Measurements from ENCODE around the gene PAX7.
"Not testable (repeated sequence)": the region's sequence is repeated elsewhere in the genome, so short reads cannot be mapped to it uniquely, and the experiment has no call there.

The PAX7 gene

GRCh38 chr1:18761948-18762840, 131.5 kb downstream of the PAX7 start:
- no peak for DNase-seq (ENCODE audit: low spot score in 2 of 2)
- H3K4me1 Mint-ChIP-seq, result no peaks in the 10 kb centered on the region
- no peak overlapping the region for H3K27ac Mint-ChIP-seq (ENCODE audit: low read depth)
- no peak overlapping the region for H3K4me3 Mint-ChIP-seq
- H3K27me3 Mint-ChIP-seq, result peaks cover 84% of the 10 kb centered on the region
- H3K9me3 Mint-ChIP-seq, result no peaks in the 10 kb centered on the region
- no peak for ATAC-seq (replicated peaks; ENCODE audit: extremely low read depth, poor library complexity, severe bottlenecking)
- H3K36me3 Mint-ChIP-seq (ENCODE audit: insufficient read depth), result peaks cover 2% of the 10 kb centered on the region

DNA sequence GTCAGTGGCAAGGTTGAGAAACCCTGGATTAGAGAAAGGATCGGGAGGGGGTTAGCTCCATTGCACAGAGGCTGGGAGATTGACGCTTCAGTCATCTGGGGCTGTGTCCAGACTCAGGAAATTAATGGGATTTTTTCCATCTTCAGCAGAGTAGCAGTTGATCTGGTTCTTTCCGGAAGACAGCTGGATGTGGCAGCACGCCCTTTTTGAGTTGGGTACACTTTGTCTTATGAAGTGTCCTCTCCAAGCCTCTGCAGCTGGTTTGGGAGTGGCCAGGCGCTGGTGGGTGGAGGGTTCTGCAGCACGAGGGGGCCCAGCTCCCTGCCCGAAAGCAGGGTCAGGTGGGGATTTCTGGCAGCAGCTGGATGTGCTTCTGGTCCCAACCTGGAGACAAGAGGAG, 133.7 kb downstream of the PAX7 start:
- Mint-ChIP-seq H3K9me3 (no peaks in the 10 kb centered on the region), H3K36me3 (ENCODE audit: insufficient read depth) (no peaks in the 10 kb centered on the region), H3K4me3 (no peak overlapping the region), H3K27ac (ENCODE audit: low read depth) (no peak overlapping the region), H3K27me3 (peaks cover 83% of the 10 kb centered on the region), H3K4me1 (no peaks in the 10 kb centered on the region)
- ATAC-seq (replicated peaks; ENCODE audit: extremely low read depth, poor library complexity, severe bottlenecking), result no peak
- no peak for DNase-seq (ENCODE audit: low spot score in 2 of 2)

DNA sequence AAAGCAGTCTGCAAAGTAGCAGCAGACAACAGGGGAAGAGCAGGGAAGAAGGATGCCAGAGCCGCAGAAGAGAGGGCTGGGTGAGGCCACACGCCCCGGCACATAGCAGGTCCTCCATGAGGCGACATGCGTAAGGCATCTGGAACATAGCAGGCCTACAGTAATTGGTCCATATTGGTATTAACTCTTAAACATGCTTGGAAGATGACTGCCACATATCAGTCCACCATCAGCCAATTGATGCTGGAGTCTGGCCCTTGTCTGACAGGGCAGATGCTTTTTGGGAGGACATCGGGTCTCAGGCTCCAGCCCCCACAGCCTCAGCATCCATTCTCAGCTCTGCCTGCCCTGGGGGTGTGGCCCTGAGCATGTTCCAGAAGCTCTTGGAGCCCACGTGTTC, 135.1 kb downstream of the PAX7 start:
- Mint-ChIP-seq H3K27me3 (peaks cover 89% of the 10 kb centered on the region), H3K4me1 (no peaks in the 10 kb centered on the region), H3K36me3 (ENCODE audit: insufficient read depth) (no peaks in the 10 kb centered on the region), H3K27ac (ENCODE audit: low read depth) (no peak overlapping the region), H3K4me3 (no peak overlapping the region), H3K9me3 (no peaks in the 10 kb centered on the region)
- ATAC-seq (replicated peaks; ENCODE audit: extremely low read depth, poor library complexity, severe bottlenecking) (no peak), DNase-seq (ENCODE audit: low spot score in 2 of 2) (no peak)

DNA sequence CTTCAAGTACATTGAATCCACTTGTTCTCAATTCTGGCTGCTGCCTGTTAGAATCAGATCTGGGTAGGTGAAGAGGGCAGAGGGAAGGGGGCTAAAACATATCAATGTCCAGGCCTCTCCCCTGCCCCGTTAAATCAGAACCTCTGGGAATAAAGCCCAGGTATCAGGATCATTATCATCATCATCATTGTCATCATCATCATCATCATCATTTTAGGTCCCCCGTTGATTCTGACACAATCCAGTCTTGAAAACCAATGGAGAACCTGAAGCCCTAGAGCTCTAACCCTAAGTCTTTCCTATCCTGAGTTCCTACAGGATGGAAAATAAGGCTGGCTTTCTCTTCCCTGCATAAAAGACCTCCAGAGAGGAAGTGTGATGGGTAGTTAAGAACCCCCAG, 135.7 kb downstream of the PAX7 start:
- H3K4me1 Mint-ChIP-seq, result no peaks in the 10 kb centered on the region
- no peak overlapping the region for H3K27ac Mint-ChIP-seq (ENCODE audit: low read depth)
- DNase-seq (ENCODE audit: low spot score in 2 of 2) (no peak), ATAC-seq (replicated peaks; ENCODE audit: extremely low read depth, poor library complexity, severe bottlenecking) (no peak)
- no peaks in the 10 kb centered on the region for H3K36me3 Mint-ChIP-seq (ENCODE audit: insufficient read depth)
- no peak overlapping the region for H3K4me3 Mint-ChIP-seq
- H3K9me3 Mint-ChIP-seq, result no peaks in the 10 kb centered on the region
- peaks cover 89% of the 10 kb centered on the region for H3K27me3 Mint-ChIP-seq

GRCh38 chr1:18767576-18767975, 136.9 kb downstream of the PAX7 start:
- DNase-seq (ENCODE audit: low spot score in 2 of 2); ATAC-seq (replicated peaks; ENCODE audit: extremely low read depth, poor library complexity, severe bottlenecking); H3K9me3 Mint-ChIP-seq; H3K27ac Mint-ChIP-seq (ENCODE audit: low read depth); H3K36me3 Mint-ChIP-seq (ENCODE audit: insufficient read depth); H3K4me1 Mint-ChIP-seq; H3K4me3 Mint-ChIP-seq: not testable (repeated sequence)
- H3K27me3 Mint-ChIP-seq, result peaks cover 82% of the 10 kb centered on the region

GRCh38 chr1:18768086-18768485, 137.4 kb downstream of the PAX7 start:
- Mint-ChIP-seq H3K27ac (ENCODE audit: low read depth) (no peak overlapping the region), H3K36me3 (ENCODE audit: insufficient read depth) (no peaks in the 10 kb centered on the region), H3K4me3 (no peak overlapping the region), H3K4me1 (no peaks in the 10 kb centered on the region), H3K9me3 (no peaks in the 10 kb centered on the region), H3K27me3 (peaks cover 80% of the 10 kb centered on the region)
- DNase-seq (ENCODE audit: low spot score in 2 of 2) (no peak), ATAC-seq (replicated peaks; ENCODE audit: extremely low read depth, poor library complexity, severe bottlenecking) (no peak)

DNA sequence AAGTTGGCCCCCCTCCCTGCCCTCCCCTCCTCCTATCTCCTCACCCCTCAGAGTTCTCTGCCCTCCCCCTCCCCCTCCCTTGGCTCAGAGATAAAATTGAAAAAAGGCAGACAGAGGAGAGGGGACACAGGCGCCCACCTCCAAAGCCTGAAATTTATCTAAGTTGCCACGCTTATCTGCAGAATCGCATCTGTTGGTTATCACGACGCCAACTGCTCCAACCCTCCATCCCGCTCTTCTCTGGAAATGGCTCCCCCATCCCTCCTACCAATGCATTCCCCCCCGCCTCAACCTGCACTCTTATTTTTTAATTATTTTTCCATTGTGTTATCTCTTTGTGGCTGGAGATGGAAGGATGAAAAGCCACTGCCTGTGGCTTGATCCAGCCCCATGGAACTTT, 138.5 kb downstream of the PAX7 start:
- Mint-ChIP-seq H3K27me3 (peaks cover 80% of the 10 kb centered on the region), H3K36me3 (ENCODE audit: insufficient read depth) (no peaks in the 10 kb centered on the region), H3K27ac (ENCODE audit: low read depth) (no peak overlapping the region), H3K9me3 (no peaks in the 10 kb centered on the region), H3K4me3 (no peak overlapping the region), H3K4me1 (no peaks in the 10 kb centered on the region)
- no peak for ATAC-seq (replicated peaks; ENCODE audit: extremely low read depth, poor library complexity, severe bottlenecking)
- no peak for DNase-seq (ENCODE audit: low spot score in 2 of 2)

DNA sequence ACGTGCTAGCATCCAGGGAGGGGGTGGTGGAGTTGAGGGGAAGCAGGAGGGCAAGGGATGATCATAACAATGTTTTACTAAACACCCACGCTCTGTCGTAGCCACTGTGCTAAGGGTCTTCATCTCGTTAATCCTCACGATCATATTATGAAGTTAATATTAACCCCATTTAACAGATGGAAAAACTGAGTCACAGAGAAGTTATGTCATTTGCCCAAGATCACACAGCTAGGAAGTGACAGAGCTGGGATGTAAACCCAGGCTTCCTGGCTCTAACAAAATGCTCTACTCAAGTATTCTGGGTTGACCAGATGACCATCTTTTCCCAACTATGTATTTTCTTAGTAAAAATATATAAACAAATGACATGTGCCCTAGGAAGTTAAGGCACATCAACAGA, 140.2 kb downstream of the PAX7 start:
- peaks cover 79% of the 10 kb centered on the region for H3K27me3 Mint-ChIP-seq
- no peaks in the 10 kb centered on the region for H3K36me3 Mint-ChIP-seq (ENCODE audit: insufficient read depth)
- H3K27ac Mint-ChIP-seq (ENCODE audit: low read depth), result no peak overlapping the region
- H3K4me3 Mint-ChIP-seq, result no peak overlapping the region
- DNase-seq (ENCODE audit: low spot score in 2 of 2) (no peak), ATAC-seq (replicated peaks; ENCODE audit: extremely low read depth, poor library complexity, severe bottlenecking) (no peak)
- no peaks in the 10 kb centered on the region for H3K9me3 Mint-ChIP-seq
- no peaks in the 10 kb centered on the region for H3K4me1 Mint-ChIP-seq

DNA sequence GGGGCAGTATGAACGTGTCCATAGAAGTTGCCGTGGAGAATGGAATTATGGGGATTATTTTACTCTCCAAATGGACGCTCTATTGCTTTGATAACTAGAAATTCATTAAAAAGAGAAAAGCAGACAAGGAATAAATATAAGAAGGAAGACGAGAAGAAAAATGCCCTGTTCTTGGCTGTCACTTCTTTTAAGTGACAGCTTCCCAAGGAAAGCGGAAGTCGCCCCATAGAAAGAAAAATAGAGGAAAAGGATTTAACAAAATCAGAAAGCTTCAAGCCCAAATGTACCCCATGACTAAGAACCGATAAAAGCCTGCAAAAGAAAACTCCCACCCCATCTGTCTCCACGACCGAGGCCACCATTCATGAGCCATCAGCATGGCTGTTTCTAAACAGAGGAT, 143.1 kb downstream of the PAX7 start:
- DNase-seq (ENCODE audit: low spot score in 2 of 2) (no peak), ATAC-seq (replicated peaks; ENCODE audit: extremely low read depth, poor library complexity, severe bottlenecking) (no peak)
- H3K27me3 Mint-ChIP-seq, result peaks cover 87% of the 10 kb centered on the region
- H3K36me3 Mint-ChIP-seq (ENCODE audit: insufficient read depth), result no peaks in the 10 kb centered on the region
- H3K27ac Mint-ChIP-seq (ENCODE audit: low read depth), result no peak overlapping the region
- H3K9me3 Mint-ChIP-seq, result no peaks in the 10 kb centered on the region
- H3K4me1 Mint-ChIP-seq, result no peaks in the 10 kb centered on the region
- no peak overlapping the region for H3K4me3 Mint-ChIP-seq

DNA sequence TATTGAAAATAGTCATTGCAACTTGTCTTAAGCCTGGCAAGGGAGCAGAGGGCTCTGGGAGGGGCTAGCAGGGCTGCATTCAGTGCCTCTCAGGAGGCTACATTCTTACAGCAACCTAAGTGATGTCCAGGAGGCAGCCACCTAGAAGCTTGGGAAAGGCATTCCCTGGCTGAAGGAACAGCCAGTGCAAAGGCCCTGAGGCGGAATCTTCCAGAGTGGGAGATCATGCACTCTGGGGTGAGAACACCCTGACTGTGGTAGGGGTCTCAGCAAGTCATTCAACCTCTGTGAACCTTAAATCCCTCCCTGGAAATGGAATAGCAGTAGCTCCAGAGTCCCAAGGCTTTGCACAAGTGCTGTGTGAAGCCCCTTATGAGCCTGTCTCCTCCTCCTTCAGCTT, 144.7 kb downstream of the PAX7 start:
- no peak overlapping the region for H3K4me3 Mint-ChIP-seq
- no peaks in the 10 kb centered on the region for H3K4me1 Mint-ChIP-seq
- no peak overlapping the region for H3K27ac Mint-ChIP-seq (ENCODE audit: low read depth)
- peaks cover 88% of the 10 kb centered on the region for H3K27me3 Mint-ChIP-seq
- H3K36me3 Mint-ChIP-seq (ENCODE audit: insufficient read depth), result no peaks in the 10 kb centered on the region
- no peak for ATAC-seq (replicated peaks; ENCODE audit: extremely low read depth, poor library complexity, severe bottlenecking)
- DNase-seq (ENCODE audit: low spot score in 2 of 2), result no peak
- no peaks in the 10 kb centered on the region for H3K9me3 Mint-ChIP-seq

DNA sequence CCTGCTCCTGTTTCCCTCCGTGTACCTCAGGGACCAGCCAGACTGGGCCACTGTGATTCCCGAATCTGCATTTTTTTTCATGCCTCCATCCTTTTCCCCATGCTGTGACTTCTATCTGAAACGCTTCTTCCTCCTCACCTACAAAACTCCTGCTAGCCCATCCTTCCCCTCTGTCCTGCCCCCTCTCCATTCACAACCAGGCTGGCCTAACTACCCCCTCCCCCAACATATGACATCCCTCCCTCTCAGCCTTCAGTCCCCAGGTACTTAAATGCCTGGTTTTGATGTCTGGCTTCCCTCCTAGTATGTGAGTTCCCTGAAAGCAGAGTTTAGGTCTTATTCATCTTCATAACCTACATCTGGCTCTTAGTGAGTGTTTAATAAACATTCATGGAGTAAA, 146.1 kb downstream of the PAX7 start:
- peaks cover 89% of the 10 kb centered on the region for H3K27me3 Mint-ChIP-seq
- DNase-seq (ENCODE audit: low spot score in 2 of 2) (no peak), ATAC-seq (replicated peaks; ENCODE audit: extremely low read depth, poor library complexity, severe bottlenecking) (no peak)
- H3K4me3 Mint-ChIP-seq, result no peak overlapping the region
- no peaks in the 10 kb centered on the region for H3K9me3 Mint-ChIP-seq
- H3K36me3 Mint-ChIP-seq (ENCODE audit: insufficient read depth), result no peaks in the 10 kb centered on the region
- no peak overlapping the region for H3K27ac Mint-ChIP-seq (ENCODE audit: low read depth)
- no peaks in the 10 kb centered on the region for H3K4me1 Mint-ChIP-seq

DNA sequence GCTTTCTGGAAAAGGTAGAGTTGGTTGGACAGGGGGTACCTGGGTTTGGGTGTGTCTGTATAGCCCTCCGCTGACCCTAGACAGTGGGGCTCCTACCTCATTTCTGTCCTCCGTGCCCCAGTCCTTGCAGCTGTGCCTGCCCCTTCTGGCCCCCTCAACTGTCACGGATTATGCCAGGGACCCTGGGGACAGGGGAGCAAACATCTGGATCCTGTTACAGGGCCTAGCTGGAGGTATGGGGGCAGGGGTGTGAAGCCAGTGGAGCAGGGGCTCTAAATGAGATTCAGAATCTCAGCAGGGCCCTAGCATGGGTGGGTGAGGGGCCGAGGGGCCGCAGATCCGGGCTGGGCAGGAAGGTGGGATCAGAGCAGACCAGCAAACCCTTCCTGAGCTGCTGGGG, 147.8 kb downstream of the PAX7 start:
- Mint-ChIP-seq H3K9me3 (no peaks in the 10 kb centered on the region), H3K4me3 (no peak overlapping the region), H3K27me3 (peaks cover 83% of the 10 kb centered on the region), H3K36me3 (ENCODE audit: insufficient read depth) (no peaks in the 10 kb centered on the region), H3K27ac (ENCODE audit: low read depth) (no peak overlapping the region), H3K4me1 (no peaks in the 10 kb centered on the region)
- ATAC-seq (replicated peaks; ENCODE audit: extremely low read depth, poor library complexity, severe bottlenecking), result no peak
- DNase-seq (ENCODE audit: low spot score in 2 of 2), result no peak

- Mint-ChIP-seq H3K4me3 (no peak overlapping the region), H3K4me1 (no peaks in the 10 kb centered on the region), H3K9me3 (no peaks in the 10 kb centered on the region), H3K27ac (ENCODE audit: low read depth) (no peak overlapping the region), H3K27me3 (peaks cover 84% of the 10 kb centered on the region), H3K36me3 (ENCODE audit: insufficient read depth) (no peaks in the 10 kb centered on the region)
- DNase-seq (ENCODE audit: low spot score in 2 of 2) (no peak), ATAC-seq (replicated peaks; ENCODE audit: extremely low read depth, poor library complexity, severe bottlenecking) (no peak)
Measured at GRCh38 chr1:18781031-18781430, 150.4 kb downstream of the PAX7 start.
